ENCODE results near the gene TRIM28. TPM values are rescaled to one million over a fixed set of nuclear protein-coding genes. Genes with fewer than 3 reads are reported as not detected.

TRIM28 gene
- total RNA-seq, 1 donor from 2014 or later = 679 TPM

DNA sequence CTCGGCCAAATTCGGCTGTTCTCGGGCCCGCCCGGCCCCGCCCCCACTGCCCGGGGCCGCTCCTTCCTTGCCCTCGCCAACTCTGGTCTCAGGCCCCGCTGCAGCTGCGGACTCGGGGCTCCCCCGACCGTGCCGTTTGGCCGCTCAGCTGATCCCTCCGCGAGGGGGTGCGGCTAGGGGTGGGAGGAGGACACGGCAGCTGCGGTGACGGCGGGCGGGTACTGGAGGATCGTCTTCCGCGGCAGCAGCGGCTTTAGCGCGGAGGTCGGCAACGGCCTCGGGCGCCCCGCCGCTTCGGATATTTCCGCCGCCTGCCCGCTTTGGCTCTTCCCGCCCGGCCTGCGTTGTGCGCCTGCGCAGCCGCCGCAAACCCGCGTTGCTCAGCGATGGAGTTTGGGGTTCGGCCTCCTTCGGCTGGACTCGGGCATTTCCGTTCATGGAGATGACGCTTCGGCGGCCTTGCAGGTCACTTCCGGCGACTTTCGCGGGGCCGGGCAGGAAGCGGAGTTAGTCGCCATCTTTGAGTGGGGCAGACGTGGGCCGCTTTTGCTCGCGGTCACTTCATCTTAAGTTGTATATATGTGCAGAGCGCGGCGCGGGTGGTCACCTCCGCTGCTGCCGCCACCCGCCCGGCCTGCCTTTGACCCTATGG, 14.9 kb downstream of the TRIM28 start:
- H3K4me1 Mint-ChIP-seq (ENCODE audit: unreplicated experiment) = peaks cover 12% of the 10 kb centered on the region
- H3K4me3 Mint-ChIP-seq = peak overlapping the region; percentile 99
- TF ChIP-seq, protein P1, sequence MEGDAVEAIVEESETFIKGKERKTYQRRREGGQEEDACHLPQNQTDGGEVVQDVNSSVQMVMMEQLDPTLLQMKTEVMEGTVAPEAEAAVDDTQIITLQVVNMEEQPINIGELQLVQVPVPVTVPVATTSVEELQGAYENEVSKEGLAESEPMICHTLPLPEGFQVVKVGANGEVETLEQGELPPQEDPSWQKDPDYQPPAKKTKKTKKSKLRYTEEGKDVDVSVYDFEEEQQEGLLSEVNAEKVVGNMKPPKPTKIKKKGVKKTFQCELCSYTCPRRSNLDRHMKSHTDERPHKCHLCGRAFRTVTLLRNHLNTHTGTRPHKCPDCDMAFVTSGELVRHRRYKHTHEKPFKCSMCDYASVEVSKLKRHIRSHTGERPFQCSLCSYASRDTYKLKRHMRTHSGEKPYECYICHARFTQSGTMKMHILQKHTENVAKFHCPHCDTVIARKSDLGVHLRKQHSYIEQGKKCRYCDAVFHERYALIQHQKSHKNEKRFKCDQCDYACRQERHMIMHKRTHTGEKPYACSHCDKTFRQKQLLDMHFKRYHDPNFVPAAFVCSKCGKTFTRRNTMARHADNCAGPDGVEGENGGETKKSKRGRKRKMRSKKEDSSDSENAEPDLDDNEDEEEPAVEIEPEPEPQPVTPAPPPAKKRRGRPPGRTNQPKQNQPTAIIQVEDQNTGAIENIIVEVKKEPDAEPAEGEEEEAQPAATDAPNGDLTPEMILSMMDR (conservative IDR thresholded peaks at IDR 0.05) = no peak
- H3K36me3 Mint-ChIP-seq = peaks cover 7% of the 10 kb centered on the region
- DNase-seq (ENCODE audit: extremely low spot score, unreplicated experiment) = peak; percentile 100
- peak overlapping the region; percentile 100 for H3K27ac Mint-ChIP-seq
- no peaks in the 10 kb centered on the region for H3K27me3 Mint-ChIP-seq
- no peaks in the 10 kb centered on the region for H3K9me3 Mint-ChIP-seq

DNA sequence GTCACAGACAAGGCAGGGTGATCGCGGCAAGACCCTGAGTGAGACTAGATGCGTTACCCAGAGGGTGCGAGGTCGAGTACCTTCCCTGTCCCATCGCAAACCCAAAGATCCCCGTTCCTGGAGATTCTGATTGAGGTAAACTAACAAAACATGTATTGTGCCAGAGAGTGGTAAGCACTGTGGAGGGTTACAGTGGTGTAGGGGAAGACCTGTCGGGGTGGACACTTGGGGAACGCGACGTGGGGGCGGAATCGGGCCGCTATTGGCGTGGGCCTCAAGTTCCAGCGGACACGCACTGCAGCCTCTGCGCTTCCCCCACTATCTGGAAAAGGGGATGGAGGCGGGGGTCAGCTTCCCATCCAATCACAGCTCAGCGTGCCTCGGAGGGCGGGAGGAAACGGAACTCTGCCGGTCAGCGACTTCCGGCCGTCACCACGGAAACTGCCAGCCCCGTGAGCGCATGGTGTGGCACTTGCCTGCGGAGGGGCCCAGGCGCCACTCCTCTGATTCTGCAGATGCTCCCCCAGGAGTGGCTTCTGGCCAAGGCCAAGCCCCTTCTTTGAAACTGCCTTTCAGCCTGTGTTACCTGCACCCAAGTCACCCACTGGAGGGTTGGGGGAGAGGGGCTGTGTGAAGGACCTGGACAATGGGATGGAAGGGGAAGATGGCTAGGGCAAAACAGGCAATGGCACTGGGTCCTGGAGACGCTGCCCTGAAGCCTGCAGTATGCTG, 15.6 kb downstream of the TRIM28 start:
- Mint-ChIP-seq H3K27me3 (no peaks in the 10 kb centered on the region), H3K27ac (peak overlapping the region; percentile 100), H3K4me3 (peak overlapping the region; percentile 99), H3K9me3 (no peaks in the 10 kb centered on the region), H3K36me3 (peaks cover 7% of the 10 kb centered on the region), H3K4me1 (ENCODE audit: unreplicated experiment) (peaks cover 6% of the 10 kb centered on the region)
- DNase-seq (ENCODE audit: extremely low spot score, unreplicated experiment) = peak; percentile 88
- TF ChIP-seq, protein P1 (conservative IDR thresholded peaks at IDR 0.05) = no peak

DNA sequence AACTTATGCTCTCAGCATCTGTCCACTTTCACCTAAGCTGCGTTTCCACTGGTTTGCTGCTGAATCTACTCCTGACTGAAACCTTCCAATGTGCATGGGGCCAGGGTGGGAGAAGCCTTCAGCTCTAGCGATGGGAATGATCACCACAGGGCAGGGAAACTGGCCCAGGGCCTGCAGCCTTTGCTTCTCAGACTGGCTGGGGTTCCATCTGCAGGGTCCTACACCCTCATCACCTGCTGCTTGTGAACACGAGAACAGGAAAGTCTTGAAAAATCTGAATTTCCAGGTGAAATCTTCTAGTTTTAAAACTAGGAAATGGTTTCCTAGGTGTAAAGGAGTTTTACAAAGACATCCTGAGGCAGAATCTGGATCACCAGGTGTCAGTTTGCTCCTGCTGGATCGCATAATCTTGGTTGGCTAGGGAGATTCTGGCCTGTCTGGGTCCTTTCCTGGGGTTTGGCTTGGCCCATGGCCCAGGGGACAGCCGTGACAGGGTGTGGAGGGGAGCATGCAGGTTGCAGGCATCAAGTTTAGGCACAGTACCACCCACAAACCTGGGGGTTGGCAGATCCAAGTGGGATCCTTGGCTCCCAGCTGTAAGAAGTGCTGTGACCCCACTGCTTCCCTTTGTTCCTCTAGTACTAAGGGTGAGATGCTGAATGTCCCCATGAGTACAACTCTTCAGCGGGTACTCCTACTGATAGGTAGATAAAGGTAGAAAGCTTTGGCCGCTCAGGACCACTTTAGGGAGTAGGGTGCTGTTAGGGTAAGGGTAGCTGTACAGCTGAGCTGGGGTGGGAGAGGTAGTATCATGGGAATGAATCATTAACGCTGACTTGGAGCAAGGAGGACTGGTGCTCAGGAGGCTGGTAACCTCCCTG, 16.4 kb downstream of the TRIM28 start:
- Mint-ChIP-seq H3K9me3 (no peaks in the 10 kb centered on the region), H3K27ac (peak overlapping the region; percentile 100), H3K27me3 (no peaks in the 10 kb centered on the region), H3K36me3 (peaks cover 10% of the 10 kb centered on the region), H3K4me1 (ENCODE audit: unreplicated experiment) (peaks cover 2% of the 10 kb centered on the region), H3K4me3 (peak overlapping the region; percentile 99)
- TF ChIP-seq, protein P1 (conservative IDR thresholded peaks at IDR 0.05) = no peak
- DNase-seq (ENCODE audit: extremely low spot score, unreplicated experiment) = no peak

DNA sequence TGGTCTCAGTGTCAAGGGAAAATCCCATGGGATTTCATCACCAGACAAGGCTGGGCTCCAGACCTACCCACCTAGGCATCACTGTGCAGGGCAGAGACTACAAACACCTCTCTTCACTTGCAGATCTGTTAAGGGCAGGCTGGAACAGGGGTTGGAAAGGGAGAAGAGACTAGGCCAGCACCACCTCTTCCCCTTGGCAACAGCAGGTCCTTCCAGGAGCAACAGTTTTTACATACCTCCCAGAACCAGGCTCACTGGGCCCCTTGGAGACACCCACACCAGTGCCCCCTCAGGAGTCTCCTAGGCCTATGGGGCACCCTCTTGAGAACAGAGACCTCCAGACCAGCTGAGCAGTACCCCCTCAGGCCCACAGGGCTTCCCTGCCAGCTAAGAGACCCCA, 17.1 kb downstream of the TRIM28 start:
- no peak for DNase-seq (ENCODE audit: extremely low spot score, unreplicated experiment)
- no peaks in the 10 kb centered on the region for H3K9me3 Mint-ChIP-seq
- H3K27ac Mint-ChIP-seq = no peak overlapping the region
- TF ChIP-seq, protein P1 (conservative IDR thresholded peaks at IDR 0.05) = no peak
- H3K4me3 Mint-ChIP-seq = no peak overlapping the region
- H3K4me1 Mint-ChIP-seq (ENCODE audit: unreplicated experiment) = no peaks in the 10 kb centered on the region
- H3K36me3 Mint-ChIP-seq = peaks cover 10% of the 10 kb centered on the region
- H3K27me3 Mint-ChIP-seq = no peaks in the 10 kb centered on the region

DNA sequence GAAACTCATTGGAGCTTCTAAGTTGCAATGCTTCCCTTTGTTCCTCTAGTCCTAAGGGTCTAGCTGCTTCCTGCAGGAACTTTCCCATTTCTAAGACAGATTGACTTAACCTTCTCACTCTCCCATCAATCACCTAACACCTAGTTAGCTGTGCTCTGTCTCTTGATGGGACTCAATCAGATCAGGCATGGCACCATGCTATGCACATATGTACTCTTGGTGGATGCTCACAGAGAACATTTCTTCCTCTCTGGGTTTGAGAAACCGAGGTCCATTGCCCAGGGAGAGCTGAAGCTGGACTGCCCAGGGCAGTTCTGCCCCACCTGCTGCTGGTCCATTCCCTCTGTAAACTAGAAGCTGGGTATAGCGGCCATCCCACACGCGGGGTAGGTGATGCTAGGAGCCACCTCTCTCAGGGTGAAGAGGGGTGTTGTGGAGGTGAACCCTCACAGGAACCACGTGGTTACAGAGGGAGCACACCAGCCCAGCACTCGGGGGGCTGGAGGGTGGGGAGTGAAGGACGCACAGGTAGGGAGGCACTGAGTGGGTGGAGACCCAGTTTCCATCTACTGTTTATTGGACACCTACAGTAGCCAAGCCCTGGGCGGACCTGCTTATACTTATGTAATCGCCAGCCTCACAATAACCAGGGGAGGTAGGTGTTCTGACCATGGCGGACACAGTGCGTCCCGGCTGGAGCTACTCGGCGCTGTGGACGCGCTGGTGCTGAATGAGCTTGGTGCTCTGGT, 17.7 kb downstream of the TRIM28 start:
- peak overlapping the region; percentile 49 for H3K4me3 Mint-ChIP-seq
- no peaks in the 10 kb centered on the region for H3K9me3 Mint-ChIP-seq
- H3K36me3 Mint-ChIP-seq = peaks cover 5% of the 10 kb centered on the region
- H3K27ac Mint-ChIP-seq = peak overlapping the region; percentile 29
- H3K4me1 Mint-ChIP-seq (ENCODE audit: unreplicated experiment) = no peaks in the 10 kb centered on the region
- TF ChIP-seq, protein P1 (conservative IDR thresholded peaks at IDR 0.05) = no peak
- H3K27me3 Mint-ChIP-seq = no peaks in the 10 kb centered on the region
- no peak for DNase-seq (ENCODE audit: extremely low spot score, unreplicated experiment)
